GM12878 (cell line): ENCODE measurements around the gene MFGE8. TPM values are rescaled to one million over a fixed set of nuclear protein-coding genes. Genes with fewer than 3 reads are reported as not detected.
A peak's percentile ranks its signal among the peaks of the same experiment; 100 is the strongest.

Experiments used
- ATAC-seq: fragments of 200-7000 bp; cut with Tn5 transposase; 3 replicates; pipeline ENCODE4 v1.9.1; 2020; ENCODE audit warnings: mild to moderate bottlenecking, moderate library complexity
- BruUV-seq: library from RNA; stranded (reverse); fragments of 400-500 nt; replicated peaks from 2 replicates; lab custom pipeline; 2021; lab: Mats Ljungman, UMichigan
- CTCF ChIA-PET: fragments of 300-600 bp; sonication (Branson Sonifier 250); formaldehyde crosslinking; extraction: SDS; loops from one replicate; lab custom pipeline; 2021; ENCODE audit warnings: inconsistent platforms; lab: Yijun Ruan, JAX
- POLR2A ChIA-PET: fragments of 350-600 bp; formaldehyde crosslinking; extraction: SDS; loops from one replicate; lab custom pipeline; 2021; ENCODE audit warnings: inconsistent platforms; lab: Charles Lee
- RAD21 ChIA-PET: fragments of 300-600 bp; sonication (Branson Sonifier 250); formaldehyde crosslinking; loops from one replicate; lab custom pipeline; 2023; ENCODE audit warnings: antibody characterized with exemption; ENCODE audit not compliant: unreplicated experiment; lab: Charles Lee
- SMC1A ChIA-PET: fragments of 300-600 bp; sonication (Branson Sonifier 250); formaldehyde crosslinking; loops from one replicate; lab custom pipeline; 2023; ENCODE audit not compliant: unreplicated experiment, uncharacterized antibody; lab: Charles Lee
- DNase-seq: peaks from one replicate; pipeline ENCODE4 v3.0.0-alpha.2; 2011; ENCODE audit warnings: low read depth, low spot score
- FAIRE-seq: peaks from 3 replicates; lab custom pipeline; 2011; peaks lifted over from hg19 to GRCh38; lab: Jason Lieb, UNC
- H2AFZ ChIP-seq: 2 replicates; pipeline ENCODE4 v1.6.0; 2011; ENCODE audit warnings: low read depth, low read length, control low read depth; ENCODE audit not compliant: control insufficient read depth
- H3K27ac ChIP-seq: 2 replicates; pipeline ENCODE4 v1.5.1; 2011; ENCODE audit warnings: control low read depth; ENCODE audit not compliant: control insufficient read depth, insufficient read depth
- H3K27me3 ChIP-seq, 2 experiments: replicated peaks in 1 of 2; 2 replicates each; pipeline versions ENCODE4 v1.6.0 to v1.6.1; 2011; ENCODE audit warnings: low read length in 1 of 2; ENCODE audit not compliant: control insufficient read depth in 2 of 2, insufficient read depth in 2 of 2
- H3K36me3 ChIP-seq, 2 experiments: 2 replicates each; pipeline ENCODE4 v1.5.1; 2011; ENCODE audit warnings: low read length in 1 of 2; ENCODE audit not compliant: control insufficient read depth in 2 of 2, insufficient read depth in 2 of 2
- H3K4me1 ChIP-seq: 2 replicates; pipeline ENCODE4 v1.6.1; 2011; ENCODE audit warnings: mild to moderate bottlenecking, low read length, moderate library complexity, mixed read lengths; ENCODE audit not compliant: control insufficient read depth, insufficient read depth
- H3K4me2 ChIP-seq: 2 replicates; pipeline ENCODE4 v1.6.0; 2011; ENCODE audit warnings: control low read depth; ENCODE audit not compliant: control insufficient read depth, insufficient read depth
- H3K4me3 ChIP-seq: fragments of 200-600 bp; sonication (generic); 2 replicates; pipeline ENCODE4 v1.5.1; 2016
- H3K79me2 ChIP-seq: 2 replicates; pipeline ENCODE4 v1.6.0; 2011; ENCODE audit warnings: low read length; ENCODE audit not compliant: control insufficient read depth, insufficient read depth
- H3K9ac ChIP-seq: 2 replicates; pipeline ENCODE4 v1.8.0; 2011; ENCODE audit warnings: low read length, control low read depth, mixed read lengths; ENCODE audit not compliant: control insufficient read depth, insufficient read depth
- H3K9me3 ChIP-seq: replicated peaks from 3 replicates; pipeline ENCODE4 v1.5.1; 2011; ENCODE audit warnings: mild to moderate bottlenecking, low read length; ENCODE audit not compliant: control insufficient read depth, insufficient read depth
- H4K20me1 ChIP-seq: 2 replicates; pipeline ENCODE4 v1.6.0; 2011; ENCODE audit not compliant: control insufficient read depth, insufficient read depth
- IRF4 ChIP-seq: IDR thresholded peaks from 2 replicates; pipeline ENCODE4 v1.6.1; 2011; ENCODE audit warnings: low read depth, low read length
- JUNB ChIP-seq: IDR thresholded peaks from 2 replicates; pipeline ENCODE4 v1.6.1; 2016; ENCODE audit warnings: antibody characterized with exemption, mild to moderate bottlenecking
- KAT2A ChIP-seq: conservative IDR thresholded peaks from 2 replicates; pipeline ENCODE4 v1.6.1; 2011; ENCODE audit warnings: low read depth, low read length; ENCODE audit not compliant: control insufficient read depth
- LARP7 ChIP-seq: fragments of 450-650 bp; IDR thresholded peaks from 2 replicates; pipeline ENCODE4 v1.6.1; 2017; ENCODE audit warnings: mild to moderate bottlenecking
- NFYB ChIP-seq: IDR thresholded peaks from 2 replicates; pipeline ENCODE4 v1.6.1; 2011; ENCODE audit warnings: low read depth, mild to moderate bottlenecking, low read length, improper control_type of control experiment, moderate library complexity; ENCODE audit not compliant: insufficient read depth
- NR2C2 ChIP-seq: IDR thresholded peaks from 2 replicates; pipeline ENCODE4 v1.6.1; 2011; ENCODE audit warnings: borderline replicate concordance, low read depth; ENCODE audit not compliant: control insufficient read depth, insufficient read length
- RFX5 ChIP-seq: IDR thresholded peaks from 2 replicates; pipeline ENCODE4 v1.6.1; 2011; ENCODE audit warnings: low read depth, low read length, improper control_type of control experiment
- SMAD1 ChIP-seq: fragments of 450-650 bp; IDR thresholded peaks from 2 replicates; pipeline ENCODE4 v1.6.1; 2018; ENCODE audit warnings: mild to moderate bottlenecking, low read depth; ENCODE audit not compliant: partially characterized antibody
- SMARCA5 ChIP-seq: fragments of 450-650 bp; IDR thresholded peaks from 2 replicates; pipeline ENCODE4 v1.6.1; 2017; ENCODE audit warnings: mild to moderate bottlenecking
- SP1 ChIP-seq: IDR thresholded peaks from one replicate; pipeline ENCODE4 v1.6.1; 2011; ENCODE audit warnings: low read depth, low read length
- SREBF1 ChIP-seq: IDR thresholded peaks from 2 replicates; pipeline ENCODE4 v1.6.1; 2012; ENCODE audit warnings: mild to moderate bottlenecking, low read length
- YY1 ChIP-seq: IDR thresholded peaks from 2 replicates; pipeline ENCODE4 v1.6.1; 2011; ENCODE audit warnings: low read depth, mild to moderate bottlenecking, low read length
- WGBS: methylation state at CpG from one replicate; pipeline ENCODE4 v1.1.6; 2016; ENCODE audit warnings: low lambda C conversion rate; ENCODE audit not compliant: insufficient replicate concordance, insufficient coverage; ENCODE audit errors: missing lambda C conversion rate; 5-methylcytosine and 5-hydroxymethylcytosine counted together
- in situ Hi-C: fragments of 300-500 bp; cut with MboI; formaldehyde crosslinking; loops from 9 replicates; pipeline ENCODE4 v1.14.3; 2018; ENCODE audit warnings: mixed read lengths
- intact Hi-C: fragments of 100-400 bp; cut with micrococcal nuclease; formaldehyde crosslinking; loops from one replicate; pipeline ENCODE4 v1.14.2; 2022; ENCODE audit not compliant: unreplicated experiment
- polyA plus RNA-seq, 11 experiments: library from polyadenylated mRNA; depleted of rRNA in 4 of 11; unstranded in 6 of 11; stranded (reverse) in 5 of 11; fragments of >200 nt; fragmentation: Nextera tagmentation in 4 of 11; fragmentation: Illumina TruSeq in 1 of 11; extraction: Ambion mirVana in 4 of 11; extraction: Trizol in 1 of 11; gene quantifications; 1 replicate in 1 of 11; 2 replicates in 10 of 11; pipeline versions ENCODE4 v1.2.1 to v1.2.3, GENCODE V29; 2011 to 2016; ENCODE audit warnings: inconsistent platforms in 2 of 11, missing spikeins in 2 of 11, low read depth in 1 of 11
- total RNA-seq, 4 experiments: library from RNA; depleted of rRNA in 3 of 4; stranded (reverse); fragments of >200 nt in 3 of 4; fragmentation: Illumina TruSeq in 1 of 4; extraction: Trizol in 1 of 4; gene quantifications; 2 replicates each; pipeline versions ENCODE4 v1.2.1 to v1.2.3, GENCODE V29; 2013 to 2021

MFGE8 gene
- total and polyA plus RNA-seq, 10 of the 15 experiments (the other 5 are each of a cell fraction or from before 2014, with no cell fraction given): 0.81 to 5.9 (median 1.0) TPM; not detected in 2

GRCh38 chr15:88956906-88957305 is 43.7 kb upstream of the MFGE8 start:
- FAIRE-seq (no peak), DNase-seq (no peak), ATAC-seq (no peak)
- ChIA-PET SMC1A (interaction anchor here (0.8 kb wide), 1 partner anchor 43 kb away, joined by 4 read pairs; no protein-coding TSS in a partner anchor), RAD21 (no interaction called here), POLR2A (no interaction called here), CTCF (interaction anchor here (1.0 kb wide), 1 partner anchor 52 kb away, joined by 3 read pairs; no protein-coding TSS in a partner anchor)
- H3K36me3 ChIP-seq: no peaks in the 10 kb centered on the region
- no peak overlapping the region for H2AFZ ChIP-seq
- in situ Hi-C loops: no loop called here
- H3K27ac ChIP-seq: no peak overlapping the region
- H3K9me3 ChIP-seq: no peaks in the 10 kb centered on the region; the same call in 2 of the 3 replicates
- TF ChIP-seq NR2C2 (no peak), NFYB (no peak), LARP7 (no peak), RFX5 (no peak), SP1 (no peak), SMAD1 (no peak), IRF4 (no peak), SREBF1 (no peak), SMARCA5 (no peak), KAT2A (no peak)
- no TSS peak for BruUV-seq
- H4K20me1 ChIP-seq: no peaks in the 10 kb centered on the region
- no peak overlapping the region for H3K4me3 ChIP-seq
- H3K27me3 ChIP-seq: no peaks in the 10 kb centered on the region; a peak in 1 of 4 replicates
- H3K79me2 ChIP-seq: no peaks in the 10 kb centered on the region
- no peak overlapping the region for H3K4me2 ChIP-seq
- intact Hi-C loops: no loop called here
- H3K4me1 ChIP-seq: no peaks in the 10 kb centered on the region; the same call in 1 of the 2 replicates
- WGBS: 22% methylated on average over 1 of the region's 1 CpG
- no peak overlapping the region for H3K9ac ChIP-seq

- no peaks in the 10 kb centered on the region; a peak in 1 of 4 replicates for H3K27me3 ChIP-seq
- ChIA-PET CTCF (no interaction called here), POLR2A (no interaction called here)
- intact Hi-C loops: no loop called here
- TF ChIP-seq YY1: peak; percentile 89
- no peak for TF ChIP-seq JUNB
- TF ChIP-seq, all 136 proteins: peak for 1
- H3K9me3 ChIP-seq: no peaks in the 10 kb centered on the region; the same call in 2 of the 3 replicates
- in situ Hi-C loops: no loop called here
- no peaks in the 10 kb centered on the region for H3K36me3 ChIP-seq
- RAD21 ChIA-PET: no interaction called here
- H3K4me1 ChIP-seq: no peaks in the 10 kb centered on the region; the same call in 1 of the 2 replicates
- H3K9ac ChIP-seq: no peak overlapping the region
- no TSS peak for BruUV-seq
- no peak overlapping the region for H3K4me3 ChIP-seq
- no peaks in the 10 kb centered on the region for H3K79me2 ChIP-seq
- H3K27ac ChIP-seq: no peak overlapping the region
- DNase-seq (no peak), FAIRE-seq (no peak), ATAC-seq (no peak)
- 7% methylated on average over 7 of the region's 7 CpGs for WGBS
- SMC1A ChIA-PET: no interaction called here
- no peak overlapping the region for H3K4me2 ChIP-seq
- no peaks in the 10 kb centered on the region for H4K20me1 ChIP-seq
- H2AFZ ChIP-seq: no peak overlapping the region
These were observed 43.1 kb upstream of the MFGE8 start for GRCh38 chr15:88956263-88956662.
